ENCODE measurements around the gene FTCD.
"Not testable (repeated sequence)": the region's sequence is repeated elsewhere in the genome, so short reads cannot be mapped to it uniquely, and the experiment has no call there.

The FTCD gene

DNA sequence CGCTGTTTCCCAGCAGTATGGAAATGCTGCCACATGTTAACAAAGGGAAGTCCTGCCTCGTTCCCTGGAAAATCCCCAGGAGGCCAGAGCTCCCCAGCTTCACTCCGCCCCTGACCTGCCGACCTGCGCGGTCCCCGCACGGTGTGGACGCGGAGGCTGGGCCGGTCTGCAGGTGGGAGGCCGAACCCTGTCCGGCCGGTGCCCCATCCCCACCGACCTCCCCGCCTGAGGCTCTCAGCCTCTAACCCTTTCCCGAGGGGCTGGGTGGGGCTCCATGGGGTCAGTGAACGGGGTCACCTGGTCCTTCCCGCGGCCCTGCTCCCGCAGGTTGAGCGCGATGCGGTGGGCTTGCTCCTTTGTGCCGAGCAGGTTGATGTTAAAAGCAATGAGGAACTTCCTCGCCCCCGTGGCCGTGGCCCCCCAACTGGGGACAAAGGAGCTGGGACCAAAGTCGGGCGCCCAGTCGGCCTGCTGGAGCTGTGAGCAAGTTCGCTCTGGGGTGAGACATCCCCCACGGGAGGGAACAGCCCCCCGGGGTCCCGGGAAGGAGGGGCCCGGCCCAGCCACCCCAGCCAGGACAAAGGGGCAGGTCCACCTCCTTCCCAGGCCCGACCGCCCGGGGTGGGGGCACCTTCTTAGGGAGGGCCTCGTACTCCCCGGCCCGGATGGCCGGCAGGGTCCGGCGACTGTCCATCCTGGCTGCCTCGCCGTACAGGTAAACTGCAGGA lies 4.0 kb downstream of the FTCD start:
- no peak for DNase-seq

DNA sequence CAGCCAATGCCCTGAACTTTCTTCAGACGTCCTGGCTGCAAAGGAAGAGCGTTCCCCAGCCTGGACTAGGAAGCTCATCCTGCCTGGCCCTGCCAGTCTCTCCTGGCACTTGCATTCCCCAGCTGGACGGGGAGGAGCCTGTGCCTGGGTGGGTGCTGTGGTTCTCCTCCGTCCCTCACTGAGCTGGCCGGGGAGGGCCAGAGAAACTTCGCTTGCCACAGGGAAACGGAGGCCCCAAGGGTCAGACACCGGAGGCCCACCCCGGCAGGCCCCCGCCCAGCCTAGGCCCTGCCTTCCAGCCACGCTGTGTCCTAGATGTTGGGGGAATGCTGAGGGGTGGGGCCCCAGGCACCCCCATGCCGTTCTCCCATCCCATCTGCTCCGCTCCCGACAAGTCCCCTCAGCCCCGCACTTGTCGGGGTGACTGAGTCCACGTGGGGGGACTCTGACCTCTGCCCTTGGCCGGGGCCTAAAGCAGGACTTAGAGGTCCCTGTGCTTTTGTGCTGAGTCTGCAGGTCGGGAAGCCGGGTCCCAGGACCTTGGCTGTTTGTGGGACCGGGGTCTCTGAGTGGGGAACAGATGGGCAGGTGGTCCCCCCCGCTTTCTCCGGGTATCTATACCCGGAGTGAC lies 4.8 kb downstream of the FTCD start:
- no peak for DNase-seq

DNA sequence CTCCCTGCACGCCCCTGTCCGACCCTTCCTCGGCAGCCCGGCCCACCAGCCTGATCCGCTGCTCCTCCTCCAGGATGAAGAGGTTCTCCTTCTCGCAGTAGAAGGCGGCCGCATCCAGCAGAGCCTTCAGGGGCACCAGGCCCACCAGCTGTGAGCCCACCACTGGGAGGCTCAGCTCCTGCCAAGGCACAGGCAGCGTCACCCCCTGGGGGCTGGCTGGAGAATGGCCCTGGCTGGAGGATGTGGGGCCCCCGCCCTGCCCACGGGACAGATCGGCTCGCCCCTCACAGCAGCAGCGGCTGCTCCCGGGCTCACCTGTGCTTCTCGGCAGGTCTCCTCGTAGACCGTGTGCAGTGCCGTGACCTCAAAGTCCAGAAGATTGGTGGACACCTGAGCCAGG lies 5.3 kb downstream of the FTCD start:
- no peak for DNase-seq

DNA sequence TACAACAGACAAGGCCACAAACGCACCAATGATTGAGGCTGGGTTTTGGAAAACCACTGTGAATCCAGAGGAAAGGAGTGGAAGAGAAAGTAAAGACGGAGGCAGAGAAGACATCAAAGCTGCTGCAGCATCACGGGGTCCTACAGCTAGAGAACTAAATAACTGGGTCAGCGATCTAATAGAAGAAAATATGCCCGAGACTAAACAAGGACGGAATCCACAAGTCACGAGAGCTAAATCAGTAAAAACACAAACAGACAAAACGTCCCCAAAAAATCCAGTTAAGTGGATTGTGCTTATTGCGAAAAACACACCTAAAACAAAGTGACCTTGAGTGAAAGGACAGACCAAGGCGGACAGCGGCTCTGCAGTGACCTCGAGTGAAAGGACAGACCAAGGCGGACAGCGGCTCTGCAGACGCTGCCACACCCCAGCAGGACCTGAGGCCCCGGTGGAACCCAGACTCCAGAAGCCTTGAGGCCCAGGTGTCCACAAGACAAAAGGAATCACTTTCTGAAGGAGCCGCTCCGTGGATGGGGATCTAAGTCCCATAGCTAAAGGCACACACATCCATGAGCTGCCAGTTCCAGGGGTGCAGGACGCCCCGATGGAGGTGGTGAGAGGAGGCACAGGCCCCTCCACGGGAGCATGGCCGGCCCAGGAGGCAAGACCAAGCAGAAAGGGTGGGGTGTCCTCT lies 6.0 kb downstream of the FTCD start:
- DNase-seq: no peak

DNA sequence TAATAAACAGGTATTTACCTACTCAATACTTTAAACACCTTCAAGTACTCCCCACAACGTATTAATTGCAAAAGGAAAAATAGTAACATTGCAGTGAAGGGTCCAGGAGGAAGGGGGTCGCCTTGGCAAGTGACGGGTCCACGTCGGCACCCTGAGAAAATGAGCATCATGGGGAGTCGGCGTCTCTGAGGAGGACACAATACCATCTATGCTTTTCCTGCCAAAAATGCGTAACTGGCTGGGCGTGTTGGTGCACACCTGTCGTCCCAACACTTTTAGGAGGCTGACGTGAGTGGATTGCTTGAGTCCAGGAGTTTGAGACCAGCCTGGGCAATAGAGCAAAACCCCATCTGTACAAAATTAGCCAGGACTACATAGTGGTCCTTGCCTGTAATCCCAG lies 7.3 kb downstream of the FTCD start:
- DNase-seq: no peak

DNA sequence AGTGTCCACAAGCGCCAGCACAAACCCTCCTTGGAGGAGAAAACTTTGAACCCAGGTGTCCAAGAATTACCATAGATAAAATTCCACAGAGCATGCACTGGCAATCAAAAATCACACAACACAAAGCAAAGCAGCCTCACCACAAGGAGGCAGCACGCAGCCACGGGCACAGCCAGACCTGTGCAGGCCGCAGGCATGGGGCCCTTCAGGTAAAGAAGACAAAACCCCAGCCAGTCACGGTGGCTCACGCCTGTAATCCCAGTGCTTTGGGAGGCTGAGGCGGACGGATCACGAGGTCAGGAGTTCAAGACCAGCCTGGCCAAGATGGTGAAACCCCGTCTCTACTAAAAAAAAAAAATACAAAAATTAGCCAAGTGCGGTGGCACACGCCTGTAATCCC lies 8.0 kb downstream of the FTCD start:
- DNase-seq: not testable (repeated sequence)

DNA sequence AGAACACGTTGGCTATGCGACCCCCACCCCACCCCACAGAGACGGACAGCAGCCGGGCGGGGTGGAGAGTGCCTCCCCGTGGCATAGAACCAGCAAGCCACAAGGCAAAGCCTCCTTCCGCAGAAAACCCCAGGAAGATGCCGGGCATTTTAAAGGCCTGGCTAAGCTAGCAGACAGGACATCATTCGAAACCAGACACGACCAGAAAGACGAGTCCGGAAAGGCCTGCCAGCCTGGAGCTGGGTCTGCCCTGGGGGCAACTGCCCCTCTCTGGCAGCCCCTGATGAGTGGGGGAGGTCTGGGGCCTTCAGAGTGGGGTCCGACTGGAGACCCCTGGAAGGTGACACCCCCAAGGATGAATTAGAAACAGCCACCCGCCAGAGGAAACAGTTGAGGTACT lies 8.5 kb downstream of the FTCD start:
- no peak for DNase-seq

DNA sequence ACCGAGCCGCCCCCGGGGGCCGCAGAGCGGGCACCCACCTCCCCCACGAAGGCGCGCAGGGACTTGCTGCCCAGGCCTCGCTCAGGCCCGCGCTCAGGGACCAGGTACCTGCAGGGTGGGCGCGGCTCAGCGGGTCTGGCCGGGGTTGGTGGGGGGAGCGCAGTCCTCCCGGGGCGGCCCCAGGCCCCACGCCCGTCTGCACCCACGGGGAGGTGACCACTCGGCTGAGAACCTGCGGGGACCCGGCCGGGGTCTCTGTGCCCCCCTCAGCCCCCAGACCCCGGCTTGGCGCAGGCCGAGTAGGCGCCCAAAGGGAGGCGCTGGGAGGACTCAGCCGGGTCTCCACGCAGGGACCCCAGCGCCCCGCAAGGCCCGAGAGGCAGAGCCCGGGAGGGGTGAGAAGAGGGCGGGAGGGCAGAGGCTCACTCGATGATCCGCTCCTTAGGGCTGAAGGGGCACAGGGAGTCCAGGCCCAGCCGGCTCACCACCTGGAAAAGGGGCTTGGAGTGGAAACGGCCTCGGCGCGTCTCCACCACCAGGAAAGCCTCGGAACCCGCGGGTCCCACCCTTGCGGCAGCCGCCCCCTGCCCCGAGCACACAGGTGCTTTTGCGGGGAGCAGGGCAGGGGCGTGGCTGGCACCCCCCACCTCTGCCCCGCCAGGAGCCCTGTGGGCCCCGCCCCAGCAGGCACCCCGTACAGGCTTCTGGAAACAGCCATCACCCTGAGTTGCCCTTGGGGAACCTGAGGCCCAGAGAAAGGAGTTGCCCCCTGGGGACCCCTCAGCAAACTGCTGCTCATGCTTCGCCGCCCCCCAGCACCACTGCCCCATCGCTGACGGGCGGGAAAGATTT lies 9.3 kb downstream of the FTCD start:
- no peak for DNase-seq

DNA sequence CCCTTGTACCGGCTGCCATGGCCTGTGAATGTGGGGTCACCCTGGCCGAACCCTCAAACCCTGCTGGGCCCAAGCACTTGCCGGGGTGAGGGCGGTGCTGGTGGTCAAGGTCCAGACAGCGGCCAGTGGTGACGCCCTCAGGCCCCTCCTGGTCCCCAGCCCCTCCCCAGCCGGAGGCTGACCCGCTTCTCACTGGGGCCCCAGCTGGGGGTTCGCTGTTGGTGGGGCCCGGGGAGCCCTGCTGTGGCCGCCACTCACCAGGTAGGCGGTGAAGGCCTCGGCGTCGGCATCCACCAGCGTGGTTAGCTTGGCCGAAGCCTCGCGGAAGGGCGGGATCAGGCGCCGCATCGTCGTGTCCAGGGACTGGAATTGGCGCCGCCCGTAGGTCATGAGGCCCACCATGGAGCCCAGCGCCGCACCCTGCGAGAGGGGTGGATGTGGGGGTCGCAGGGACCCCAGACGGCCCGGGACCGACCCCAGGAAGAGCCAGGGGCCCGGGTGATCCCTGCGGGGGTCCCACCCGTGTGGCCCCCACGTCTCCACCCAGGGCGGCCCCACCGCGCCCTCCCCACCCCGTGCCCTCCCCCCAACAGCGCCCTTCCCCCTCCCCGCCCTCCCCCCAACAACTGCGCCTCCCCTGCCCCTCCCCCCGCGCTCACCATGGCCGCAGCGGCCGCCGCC lies 10.1 kb downstream of the FTCD start:
- no peak for DNase-seq

DNA sequence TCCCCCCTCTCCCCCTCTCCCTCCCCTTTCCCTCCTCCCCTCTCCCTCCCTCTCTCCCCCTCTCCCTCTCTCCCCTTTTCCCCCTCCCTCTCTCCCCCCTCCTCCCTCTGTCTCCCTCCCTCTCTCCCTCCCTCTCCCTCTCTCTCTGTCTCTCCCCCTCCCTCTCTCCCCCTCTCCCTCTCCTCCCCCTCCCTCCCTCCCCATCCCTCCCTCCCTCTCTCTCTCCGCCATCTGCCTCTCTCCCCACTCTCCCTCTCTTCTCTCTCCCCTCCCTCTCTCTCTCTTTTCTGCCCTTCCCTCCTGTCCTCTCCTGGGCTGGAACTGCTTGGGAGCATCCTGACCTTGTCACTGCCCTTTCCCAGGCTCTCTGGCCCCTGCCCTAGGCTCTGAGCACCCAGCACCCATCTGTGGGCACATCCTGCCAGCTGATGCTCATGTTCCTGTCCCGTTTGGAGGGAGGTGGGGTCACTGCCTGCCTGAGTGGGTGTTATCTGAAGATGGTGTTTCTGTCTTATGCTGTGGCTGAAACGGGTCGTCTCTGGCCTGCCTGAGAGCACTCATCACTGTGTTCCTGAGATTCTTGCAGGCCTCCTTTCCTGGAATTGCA lies 10.8 kb downstream of the FTCD start:
- DNase-seq: no peak

DNA sequence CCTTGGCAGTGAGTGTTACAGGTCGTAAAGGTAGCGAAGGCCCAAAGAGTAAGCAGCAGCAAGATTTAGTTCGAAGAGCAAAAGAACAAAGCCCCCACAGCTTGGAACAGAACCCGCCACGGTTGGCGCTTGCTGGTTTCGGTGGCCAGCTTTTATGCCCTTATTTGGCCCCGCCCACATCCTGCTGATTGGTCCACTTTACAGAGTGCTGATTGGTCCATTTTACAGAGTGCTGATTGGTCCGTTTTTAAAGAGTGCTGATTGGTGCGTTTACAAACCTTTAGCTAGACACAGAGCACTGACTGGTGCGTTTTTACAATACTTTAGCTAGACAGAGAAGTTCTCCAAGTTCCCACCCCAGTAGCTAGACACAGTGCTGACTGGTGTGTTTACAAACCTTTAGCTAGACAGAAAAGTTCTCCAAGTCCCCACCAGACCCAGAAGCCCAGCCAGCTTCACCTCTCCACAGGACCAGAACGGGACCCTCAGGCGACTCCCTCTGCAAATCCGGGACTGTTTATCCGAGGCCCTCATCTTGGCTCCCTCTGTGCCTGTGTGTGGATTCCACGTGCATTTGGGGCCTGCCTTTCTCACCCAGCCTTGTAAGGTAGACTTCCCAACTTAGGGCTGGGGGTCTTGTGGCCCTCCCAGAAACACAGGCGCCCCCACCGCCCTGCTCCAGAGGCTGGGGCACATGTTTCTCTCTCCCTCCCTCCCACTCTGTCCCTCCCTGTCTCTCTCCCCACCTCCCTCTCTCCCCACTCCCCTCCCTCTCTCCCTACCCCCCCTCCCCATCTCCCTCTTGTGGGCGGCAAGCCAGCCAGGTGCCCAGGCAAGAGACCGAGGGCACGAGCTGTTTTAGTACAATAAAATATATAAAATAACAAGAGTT lies 12.6 kb downstream of the FTCD start:
- no peak for DNase-seq

DNA sequence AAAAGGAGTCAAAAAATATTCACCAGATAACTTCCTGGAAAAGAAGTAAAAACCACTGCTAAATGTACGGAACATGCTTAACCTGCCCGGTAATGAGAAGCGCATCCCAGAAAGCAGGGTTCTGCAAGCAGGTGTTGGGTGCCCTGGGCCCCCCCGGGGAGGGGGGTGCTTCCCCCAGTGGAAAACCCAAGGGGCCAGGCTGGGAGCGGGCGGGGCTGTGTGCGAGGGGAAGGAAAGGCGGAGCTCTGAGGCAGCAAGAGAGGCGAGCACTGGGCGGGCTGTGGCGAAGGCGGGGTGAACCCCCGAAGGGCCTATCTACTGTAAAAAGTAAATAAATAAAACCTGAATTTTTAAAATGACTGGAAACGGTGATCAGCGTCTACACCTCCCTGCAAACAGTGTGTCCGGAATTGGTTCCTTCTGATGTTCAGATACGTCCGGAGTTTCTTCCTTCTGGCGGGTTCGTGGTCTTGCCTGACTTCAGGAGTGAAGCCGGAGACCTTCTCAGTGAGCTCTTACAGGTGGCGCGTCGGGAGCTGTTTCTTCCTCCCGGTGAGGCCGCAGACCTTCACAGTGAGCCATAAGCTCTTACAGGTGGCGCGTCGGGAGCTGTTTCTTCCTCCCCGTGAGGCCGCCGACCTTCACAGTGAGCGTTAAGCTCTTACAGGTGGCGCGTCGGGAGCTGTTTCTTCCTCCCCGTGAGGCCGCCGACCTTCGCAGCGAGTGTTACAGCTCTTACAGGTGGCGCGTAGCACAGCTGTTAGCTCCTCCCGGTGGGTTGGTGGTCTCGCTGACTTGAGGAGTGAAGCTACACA lies 13.4 kb downstream of the FTCD start:
- DNase-seq: no peak

DNA sequence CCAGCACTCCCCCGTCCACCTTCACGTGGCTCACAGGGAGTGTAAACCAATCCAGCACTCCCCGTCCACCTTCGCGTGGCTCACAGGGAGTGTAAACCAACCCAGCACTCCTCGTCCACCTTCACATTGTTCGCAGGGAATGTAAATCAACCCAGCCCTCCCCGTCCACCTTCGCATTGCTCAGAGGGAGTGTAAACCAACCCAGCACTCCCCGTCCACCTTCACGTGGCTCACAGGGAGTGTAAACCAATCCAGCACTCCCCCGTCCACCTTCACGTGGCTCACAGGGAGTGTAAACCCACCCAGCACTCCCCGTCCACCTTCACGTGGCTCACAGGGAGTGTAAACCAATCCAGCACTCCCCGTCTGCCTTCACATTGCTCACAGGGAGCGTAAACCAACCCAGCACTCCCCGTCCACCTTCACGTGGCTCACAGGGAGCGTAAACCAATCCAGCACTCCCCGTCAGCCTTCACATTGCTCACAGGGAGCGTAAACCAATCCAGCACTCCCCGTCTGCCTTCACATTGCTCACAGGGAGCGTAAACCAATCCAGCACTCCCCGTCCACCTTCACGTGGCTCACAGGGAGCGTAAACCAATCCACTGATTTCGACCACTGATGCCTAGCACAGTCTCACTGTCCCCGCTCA lies 14.9 kb downstream of the FTCD start:
- DNase-seq: not testable (repeated sequence)

DNA sequence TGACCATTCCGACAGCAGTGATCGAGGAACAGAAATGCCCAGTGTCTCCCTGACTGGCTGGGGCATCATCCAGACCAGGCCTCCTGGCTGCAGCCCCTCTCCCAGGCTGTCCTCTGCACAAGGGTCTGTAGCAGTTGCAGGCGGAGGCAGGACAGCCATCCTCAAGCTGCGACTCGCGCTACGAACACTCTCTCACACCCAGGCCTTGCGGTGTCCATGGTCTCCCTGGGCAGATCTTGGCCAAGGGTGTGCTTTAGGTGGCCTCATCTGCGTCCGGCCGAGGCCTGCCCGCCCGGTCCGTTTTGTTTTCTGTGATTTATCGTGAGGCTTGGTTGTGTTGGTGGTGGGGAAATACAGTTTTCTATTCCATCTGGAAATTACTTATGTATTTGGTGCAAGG lies 15.7 kb downstream of the FTCD start:
- no peak for DNase-seq

DNA sequence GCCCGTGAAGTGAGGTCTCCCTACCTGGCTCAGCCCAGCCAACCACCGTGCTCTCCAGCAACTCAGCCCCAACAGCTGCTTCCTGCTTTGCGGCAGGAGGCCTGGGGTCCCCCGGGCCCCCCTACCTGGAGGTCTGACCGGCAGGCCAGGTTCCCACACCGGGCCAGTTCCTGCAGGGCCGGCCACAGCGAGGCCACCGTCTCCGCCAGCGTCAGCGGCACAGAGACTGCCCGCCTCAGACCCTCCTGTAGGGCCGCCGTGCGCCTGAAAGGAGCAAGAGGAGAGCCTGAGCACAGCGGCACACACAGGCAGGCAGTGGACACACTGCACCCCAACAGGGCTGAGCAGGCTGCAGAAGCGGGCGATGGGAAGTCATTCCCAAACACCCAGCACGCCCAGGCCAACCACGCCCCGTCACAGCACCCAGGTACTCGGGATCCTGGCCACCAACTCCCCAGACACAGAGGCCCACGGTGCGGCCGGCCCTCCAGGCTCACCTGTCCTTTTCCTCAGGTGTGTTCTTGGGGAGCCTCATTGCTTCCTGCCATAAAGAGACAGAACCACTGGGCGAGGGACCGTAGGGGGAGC lies 16.9 kb downstream of the FTCD start:
- DNase-seq: no peak

DNA sequence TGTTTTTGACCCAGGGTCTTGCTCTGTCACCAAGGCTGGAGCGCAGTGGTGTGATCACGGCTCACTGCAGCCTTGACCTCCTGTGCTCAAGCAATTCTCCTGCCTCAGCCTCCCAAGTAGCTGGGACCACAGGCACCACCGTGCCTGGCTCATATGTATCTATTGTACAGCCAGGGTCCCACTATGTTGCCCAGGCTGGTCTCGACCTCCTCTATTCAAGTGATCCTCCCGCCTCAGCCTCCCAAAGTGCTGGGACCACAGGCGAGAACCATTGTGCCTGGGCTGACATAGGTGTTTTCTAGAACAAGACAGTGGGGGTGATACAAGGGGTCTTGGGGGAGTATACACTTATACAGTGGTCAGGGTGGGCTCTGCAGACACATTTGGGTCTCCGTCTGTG lies 17.5 kb downstream of the FTCD start:
- no peak for DNase-seq

DNA sequence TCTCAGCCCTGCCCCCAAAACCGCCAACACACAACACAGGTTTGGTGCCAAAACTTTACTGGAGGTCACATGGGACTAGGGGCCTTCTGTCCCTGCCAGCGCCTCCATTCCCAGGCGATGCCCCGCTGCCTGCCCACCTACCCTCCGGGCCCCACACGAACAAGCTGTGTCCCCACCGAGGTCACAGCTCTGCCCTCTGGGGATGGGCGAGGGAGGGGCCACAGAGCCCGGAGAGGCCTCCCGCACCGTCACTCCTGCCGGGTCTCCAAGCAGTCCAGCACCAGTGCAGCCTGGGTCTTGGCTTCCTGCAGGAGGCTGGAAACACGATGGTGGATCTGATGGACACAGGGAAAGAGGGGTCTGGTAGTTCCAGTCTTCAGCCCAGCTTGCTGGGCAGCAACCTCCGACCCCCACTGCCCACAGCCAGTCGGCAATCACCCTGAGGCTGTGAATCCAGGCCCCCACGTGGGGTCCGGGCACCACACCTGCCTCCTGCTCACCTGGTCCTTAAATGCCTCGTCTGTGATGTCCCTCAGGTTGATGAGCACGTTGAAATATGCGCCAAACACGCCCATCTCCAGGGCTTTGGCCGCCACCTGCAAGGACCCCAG lies 18.5 kb downstream of the FTCD start:
- no peak for DNase-seq

DNA sequence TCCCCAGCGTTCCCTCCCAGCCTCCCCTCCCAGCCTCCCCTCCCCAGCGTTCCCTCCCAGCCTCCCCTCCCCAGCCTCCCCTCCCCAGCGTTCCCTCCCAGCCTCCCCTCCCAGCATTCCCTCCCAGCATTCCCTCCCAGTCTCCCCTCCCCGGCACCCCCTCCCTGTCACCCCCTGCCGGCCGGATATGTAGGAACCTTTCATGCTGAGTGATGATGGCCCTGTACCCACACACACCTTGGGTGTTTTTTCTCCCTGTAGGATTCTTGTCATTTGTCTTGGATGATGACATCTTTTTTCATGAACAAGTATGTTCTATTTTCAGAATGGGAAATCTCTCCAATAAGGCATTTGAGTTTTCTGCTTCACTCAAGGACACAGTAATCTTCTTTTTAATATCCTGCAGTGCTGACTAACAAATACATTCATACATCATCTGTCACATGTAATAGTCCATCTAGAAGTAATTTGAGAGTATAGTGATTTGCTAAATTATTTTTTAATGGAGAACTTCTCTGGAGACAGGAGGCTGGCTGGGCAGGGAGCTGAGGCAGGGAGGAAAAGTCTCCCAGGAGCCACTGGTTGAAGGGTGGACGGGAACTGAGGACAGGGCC lies 19.5 kb downstream of the FTCD start:
- no peak for DNase-seq
